Parathyroid adenoma (tissue), 2 donors: Measurements from ENCODE around the gene DSCAML1.
"Not testable (repeated sequence)": the region's sequence is repeated elsewhere in the genome, so short reads cannot be mapped to it uniquely, and the experiment has no call there.

Experiments
- H2AFZ ChIP-seq: fragments of 300-600 bp; sonication (generic); one replicate; pipeline ENCODE4 v1.7.0; 2017; ENCODE audit warnings: antibody characterized with exemption, mild to moderate bottlenecking
- H3K27ac ChIP-seq: fragments of 300-600 bp; sonication (generic); one replicate; pipeline ENCODE4 v1.7.0; 2017
- H3K27me3 ChIP-seq: fragments of 300-600 bp; sonication (generic); one replicate; pipeline ENCODE4 v1.7.0; 2017; ENCODE audit warnings: low read length; ENCODE audit not compliant: control insufficient read depth, insufficient read depth
- H3K36me3 ChIP-seq: fragments of 300-600 bp; sonication (generic); one replicate; pipeline ENCODE4 v1.7.0; 2017; ENCODE audit warnings: low read length; ENCODE audit not compliant: control insufficient read depth, insufficient read depth
- H3K4me1 ChIP-seq: fragments of 300-600 bp; sonication (generic); one replicate; pipeline ENCODE4 v1.7.0; 2017; ENCODE audit warnings: control low read depth
- H3K4me2 ChIP-seq: fragments of 300-600 bp; sonication (generic); one replicate; pipeline ENCODE4 v1.7.0; 2017; ENCODE audit warnings: low read length
- H3K4me3 ChIP-seq: fragments of 300-600 bp; sonication (generic); one replicate; pipeline ENCODE4 v1.7.0; 2017; ENCODE audit warnings: low read depth, low read length
- H3K79me2 ChIP-seq: fragments of 300-600 bp; sonication (generic); one replicate; pipeline ENCODE4 v1.7.0; 2017; ENCODE audit warnings: control low read depth
- H3K9ac ChIP-seq: fragments of 300-600 bp; sonication (generic); one replicate; pipeline ENCODE4 v1.7.0; 2017; ENCODE audit warnings: mild to moderate bottlenecking
- H3K9me3 ChIP-seq: fragments of 300-600 bp; sonication (generic); one replicate; pipeline ENCODE4 v1.7.0; 2017; ENCODE audit warnings: low read length; ENCODE audit not compliant: control insufficient read depth
- TF ChIP-seq, protein P1 (sequence below): fragments of 300-600 bp; sonication (generic); IDR thresholded peaks from one replicate; pipeline ENCODE4 v1.7.0; 2017; ENCODE audit warnings: antibody characterized with exemption, mild to moderate bottlenecking
- donor health status: primary hyperparathyroidism.

The DSCAML1 gene

GRCh38 chr11:117408356-117408755 lies 388.7 kb downstream of the DSCAML1 start:
- H3K4me1 ChIP-seq: no peaks in the 10 kb centered on the region
- no peak overlapping the region for H3K4me3 ChIP-seq
- H3K4me2 ChIP-seq: no peak overlapping the region
- H2AFZ ChIP-seq: no peak overlapping the region
- H3K36me3 ChIP-seq: no peaks in the 10 kb centered on the region
- no peak overlapping the region for H3K27ac ChIP-seq
- no peaks in the 10 kb centered on the region for H3K9me3 ChIP-seq
- no peaks in the 10 kb centered on the region for H3K79me2 ChIP-seq
- TF ChIP-seq, protein P1, sequence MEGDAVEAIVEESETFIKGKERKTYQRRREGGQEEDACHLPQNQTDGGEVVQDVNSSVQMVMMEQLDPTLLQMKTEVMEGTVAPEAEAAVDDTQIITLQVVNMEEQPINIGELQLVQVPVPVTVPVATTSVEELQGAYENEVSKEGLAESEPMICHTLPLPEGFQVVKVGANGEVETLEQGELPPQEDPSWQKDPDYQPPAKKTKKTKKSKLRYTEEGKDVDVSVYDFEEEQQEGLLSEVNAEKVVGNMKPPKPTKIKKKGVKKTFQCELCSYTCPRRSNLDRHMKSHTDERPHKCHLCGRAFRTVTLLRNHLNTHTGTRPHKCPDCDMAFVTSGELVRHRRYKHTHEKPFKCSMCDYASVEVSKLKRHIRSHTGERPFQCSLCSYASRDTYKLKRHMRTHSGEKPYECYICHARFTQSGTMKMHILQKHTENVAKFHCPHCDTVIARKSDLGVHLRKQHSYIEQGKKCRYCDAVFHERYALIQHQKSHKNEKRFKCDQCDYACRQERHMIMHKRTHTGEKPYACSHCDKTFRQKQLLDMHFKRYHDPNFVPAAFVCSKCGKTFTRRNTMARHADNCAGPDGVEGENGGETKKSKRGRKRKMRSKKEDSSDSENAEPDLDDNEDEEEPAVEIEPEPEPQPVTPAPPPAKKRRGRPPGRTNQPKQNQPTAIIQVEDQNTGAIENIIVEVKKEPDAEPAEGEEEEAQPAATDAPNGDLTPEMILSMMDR: no peak
- H3K27me3 ChIP-seq: no peaks in the 10 kb centered on the region
- no peak overlapping the region for H3K9ac ChIP-seq

- H2AFZ ChIP-seq: no peak overlapping the region
- no peaks in the 10 kb centered on the region for H3K36me3 ChIP-seq
- no peaks in the 10 kb centered on the region for H3K27me3 ChIP-seq
- no peaks in the 10 kb centered on the region for H3K79me2 ChIP-seq
- H3K9me3 ChIP-seq: no peaks in the 10 kb centered on the region
- TF ChIP-seq, protein P1: no peak
- no peak overlapping the region for H3K27ac ChIP-seq
- no peak overlapping the region for H3K4me2 ChIP-seq
- H3K4me3 ChIP-seq: no peak overlapping the region
- H3K9ac ChIP-seq: no peak overlapping the region
- H3K4me1 ChIP-seq: no peaks in the 10 kb centered on the region
These were observed 390.0 kb downstream of the DSCAML1 start for GRCh38 chr11:117407016-117407415.

DNA sequence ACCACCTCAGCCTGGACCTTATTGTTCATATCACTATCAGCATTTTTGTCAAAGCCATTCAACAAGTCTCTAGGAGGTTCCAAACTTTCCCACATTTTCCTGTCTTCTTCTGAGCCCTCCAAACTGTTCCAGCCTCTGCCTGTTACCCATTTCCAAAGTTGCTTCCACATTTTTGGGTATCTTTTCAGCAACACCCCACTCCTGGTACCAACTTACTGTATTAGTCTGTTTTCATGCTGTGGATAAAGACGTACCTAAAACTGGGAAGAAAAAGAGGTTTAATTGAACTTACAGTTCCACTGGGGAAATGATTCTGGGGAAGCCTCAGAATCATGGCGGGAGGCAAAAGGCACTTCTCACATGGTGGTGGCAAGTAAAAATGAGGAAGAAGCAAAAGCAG lies 391.1 kb downstream of the DSCAML1 start:
- H3K9me3 ChIP-seq, H3K79me2 ChIP-seq, H3K27me3 ChIP-seq, H3K4me2 ChIP-seq, H2AFZ ChIP-seq, H3K36me3 ChIP-seq, H3K9ac ChIP-seq, H3K27ac ChIP-seq, H3K4me1 ChIP-seq, H3K4me3 ChIP-seq: not testable (repeated sequence)

DNA sequence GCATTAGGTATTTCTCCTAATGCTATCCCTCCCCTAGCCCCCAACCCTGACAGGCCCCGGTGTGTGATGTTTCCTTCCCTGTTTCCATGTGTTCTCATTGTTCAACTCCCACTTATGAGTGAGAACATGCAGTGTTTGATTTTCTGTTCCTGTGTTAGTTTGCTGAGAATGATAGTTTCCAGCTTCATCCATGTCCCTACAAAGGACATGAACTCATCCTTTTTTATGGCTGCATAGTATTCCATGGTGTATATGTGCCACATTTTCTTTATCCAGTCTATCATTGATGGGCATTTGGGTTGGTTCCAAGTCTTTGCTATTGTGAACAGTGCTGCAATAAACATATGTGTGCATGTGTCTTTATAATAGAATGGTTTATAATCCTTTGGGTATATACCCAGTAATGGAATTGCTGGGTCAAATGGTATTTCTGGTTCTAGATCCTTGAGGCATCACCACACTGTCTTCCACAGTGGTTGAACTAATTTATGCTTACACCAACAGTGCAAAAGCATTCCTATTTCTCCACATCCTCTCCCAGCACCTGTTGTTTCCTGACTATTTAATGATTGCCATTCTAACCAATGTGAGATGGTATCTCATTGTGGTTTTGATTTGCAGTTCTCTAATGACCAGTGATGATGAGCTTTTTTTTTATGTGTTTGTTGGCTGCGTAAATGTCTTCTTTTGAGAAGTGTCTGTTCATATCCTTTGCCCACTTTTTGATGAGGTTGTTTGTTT lies 397.7 kb downstream of the DSCAML1 start:
- not testable (repeated sequence) for H3K9me3 ChIP-seq, H3K9ac ChIP-seq, H3K36me3 ChIP-seq, H3K4me1 ChIP-seq, H3K27ac ChIP-seq, H3K79me2 ChIP-seq, H3K27me3 ChIP-seq, H2AFZ ChIP-seq, H3K4me3 ChIP-seq, H3K4me2 ChIP-seq

DNA sequence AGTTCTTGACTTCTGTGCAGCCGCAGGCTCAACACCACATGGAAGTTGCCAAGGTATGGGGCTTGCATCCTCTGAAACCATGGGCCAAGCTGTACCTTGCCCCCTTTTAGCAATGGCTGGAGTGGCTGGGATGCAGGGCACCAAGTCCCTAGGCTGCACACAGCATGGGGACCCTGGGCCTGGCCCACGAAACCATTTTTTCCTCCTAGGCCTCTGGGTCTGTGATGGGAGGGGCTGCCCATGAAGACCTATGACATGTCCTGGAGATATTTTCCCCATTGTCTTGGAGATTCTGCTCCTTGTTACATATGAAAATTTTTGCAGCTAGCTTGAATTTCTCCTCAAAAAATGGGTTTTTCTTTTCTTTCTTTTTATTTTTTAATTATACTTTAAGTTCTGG lies 398.4 kb downstream of the DSCAML1 start:
- not testable (repeated sequence) for H3K79me2 ChIP-seq, H3K4me2 ChIP-seq, H2AFZ ChIP-seq, H3K27ac ChIP-seq, H3K4me1 ChIP-seq, H3K9ac ChIP-seq, H3K9me3 ChIP-seq, H3K27me3 ChIP-seq, H3K4me3 ChIP-seq, H3K36me3 ChIP-seq

- Histone ChIP-seq H3K4me2 (no peak overlapping the region), H3K27me3 (no peaks in the 10 kb centered on the region), H3K9me3 (no peaks in the 10 kb centered on the region), H3K4me1 (no peaks in the 10 kb centered on the region), H3K9ac (no peak overlapping the region), H3K27ac (no peak overlapping the region), H3K4me3 (no peak overlapping the region), H2AFZ (no peak overlapping the region), H3K79me2 (no peaks in the 10 kb centered on the region), H3K36me3 (no peaks in the 10 kb centered on the region)
- TF ChIP-seq, protein P1: no peak
These were observed 400.0 kb downstream of the DSCAML1 start for GRCh38 chr11:117396970-117397369.
